ENCODE measurements around the gene SNUPN.

GRCh38 chr15:75551091-75551490, 74.4 kb downstream of the SNUPN start:
- TF ChIP-seq CTCF (IDR thresholded peaks at IDR 0.05) (no peak), EP300 (IDR thresholded peaks at IDR 0.05) (no peak)

Data from tibial nerve (tissue), 4 donors.